GM12878 (cell line): ENCODE results near the gene TAS1R2. TPM values are rescaled to one million over a fixed set of nuclear protein-coding genes. Genes with fewer than 3 reads are reported as not detected.

Experiments
- CHD2 ChIP-seq: IDR thresholded peaks from 2 replicates; pipeline ENCODE4 v1.6.1; 2011; ENCODE audit warnings: low read depth, low read length, improper control_type of control experiment, borderline replicate concordance
- FOS ChIP-seq: IDR thresholded peaks from 3 replicates; pipeline ENCODE4 v1.6.1; 2011; ENCODE audit warnings: borderline replicate concordance; ENCODE audit not compliant: insufficient read length; ENCODE audit errors: extremely low read depth
- SIN3A ChIP-seq: IDR thresholded peaks from 2 replicates; pipeline ENCODE4 v1.6.1; 2012; ENCODE audit warnings: low read depth, low read length, improper control_type of control experiment
- ZNF207 ChIP-seq: fragments of 450-650 bp; IDR thresholded peaks from 2 replicates; pipeline ENCODE4 v1.6.1; 2014; ENCODE audit warnings: antibody characterized with exemption, mild to moderate bottlenecking, borderline replicate concordance
- polyA plus RNA-seq, 11 experiments: library from polyadenylated mRNA; depleted of rRNA in 4 of 11; unstranded in 6 of 11; stranded (reverse) in 5 of 11; fragments of >200 nt; fragmentation: Nextera tagmentation in 4 of 11; fragmentation: Illumina TruSeq in 1 of 11; extraction: Ambion mirVana in 4 of 11; extraction: Trizol in 1 of 11; gene quantifications; 1 replicate in 1 of 11; 2 replicates in 10 of 11; pipeline versions ENCODE4 v1.2.1 to v1.2.3, GENCODE V29; 2011 to 2016; ENCODE audit warnings: inconsistent platforms in 2 of 11, missing spikeins in 2 of 11, low read depth in 1 of 11
- total RNA-seq, 4 experiments: library from RNA; depleted of rRNA in 3 of 4; stranded (reverse); fragments of >200 nt in 3 of 4; fragmentation: Illumina TruSeq in 1 of 4; extraction: Trizol in 1 of 4; gene quantifications; 2 replicates each; pipeline versions ENCODE4 v1.2.1 to v1.2.3, GENCODE V29; 2013 to 2021
- TF ChIP-seq, protein P1 (sequence below): fragments of 450-650 bp; IDR thresholded peaks from 2 replicates; pipeline ENCODE4 v1.6.1; 2016; ENCODE audit warnings: mild to moderate bottlenecking
- TF ChIP-seq, protein P2 (sequence below): IDR thresholded peaks from 2 replicates; pipeline ENCODE4 v1.6.1; 2012; ENCODE audit warnings: improper control_type of control experiment, low read depth, low read length; ENCODE audit not compliant: insufficient replicate concordance
- TF ChIP-seq, protein P3 (sequence below): fragments of 450-650 bp; formaldehyde crosslinking; IDR thresholded peaks from 2 replicates; pipeline ENCODE4 v1.4.0; 2020; ENCODE audit warnings: mild to moderate bottlenecking, moderate library complexity

TAS1R2 gene
- total and polyA plus RNA-seq, 10 of the 15 experiments (the other 5 are each of a cell fraction or from before 2014, with no cell fraction given): not detected

DNA sequence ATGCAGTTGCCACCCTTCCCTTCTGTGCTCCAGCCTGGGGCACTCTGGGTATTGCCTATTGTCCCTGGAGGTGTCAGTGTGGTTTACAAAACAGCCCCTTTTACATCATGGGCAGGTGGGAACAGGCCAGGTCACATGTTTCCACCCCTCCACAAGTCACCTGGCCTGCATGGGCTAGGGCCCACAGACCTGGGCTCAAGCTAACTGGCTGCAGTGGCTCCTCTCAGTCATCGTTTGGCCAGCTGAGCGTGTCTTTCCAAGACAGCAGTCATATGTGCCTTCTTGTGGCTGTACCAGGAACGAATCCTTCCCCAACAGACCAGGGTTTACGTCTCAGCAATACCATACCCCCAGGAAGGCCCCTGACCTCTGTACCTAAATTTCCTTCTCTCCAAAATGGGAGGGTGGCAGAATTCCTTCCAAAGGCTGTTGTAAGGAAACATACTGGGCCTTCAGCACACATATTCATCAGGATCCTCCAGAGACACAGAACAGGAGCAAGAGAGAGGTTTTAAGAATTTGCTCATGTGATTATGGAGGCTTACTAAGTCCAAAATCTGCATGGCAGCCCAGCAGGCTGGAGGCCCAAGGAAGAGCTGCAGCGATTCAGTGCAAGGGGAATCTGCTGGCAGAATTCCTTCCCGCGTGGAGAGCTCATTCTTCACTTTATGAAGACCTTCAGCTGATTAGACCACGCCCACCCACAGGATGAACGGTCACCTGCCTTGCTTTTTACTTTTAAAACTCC is 10.6 kb upstream of the TAS1R2 start (continued):
- TF ChIP-seq, protein P1, sequence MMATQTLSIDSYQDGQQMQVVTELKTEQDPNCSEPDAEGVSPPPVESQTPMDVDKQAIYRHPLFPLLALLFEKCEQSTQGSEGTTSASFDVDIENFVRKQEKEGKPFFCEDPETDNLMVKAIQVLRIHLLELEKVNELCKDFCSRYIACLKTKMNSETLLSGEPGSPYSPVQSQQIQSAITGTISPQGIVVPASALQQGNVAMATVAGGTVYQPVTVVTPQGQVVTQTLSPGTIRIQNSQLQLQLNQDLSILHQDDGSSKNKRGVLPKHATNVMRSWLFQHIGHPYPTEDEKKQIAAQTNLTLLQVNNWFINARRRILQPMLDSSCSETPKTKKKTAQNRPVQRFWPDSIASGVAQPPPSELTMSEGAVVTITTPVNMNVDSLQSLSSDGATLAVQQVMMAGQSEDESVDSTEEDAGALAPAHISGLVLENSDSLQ: no peak
- TF ChIP-seq, protein P2, sequence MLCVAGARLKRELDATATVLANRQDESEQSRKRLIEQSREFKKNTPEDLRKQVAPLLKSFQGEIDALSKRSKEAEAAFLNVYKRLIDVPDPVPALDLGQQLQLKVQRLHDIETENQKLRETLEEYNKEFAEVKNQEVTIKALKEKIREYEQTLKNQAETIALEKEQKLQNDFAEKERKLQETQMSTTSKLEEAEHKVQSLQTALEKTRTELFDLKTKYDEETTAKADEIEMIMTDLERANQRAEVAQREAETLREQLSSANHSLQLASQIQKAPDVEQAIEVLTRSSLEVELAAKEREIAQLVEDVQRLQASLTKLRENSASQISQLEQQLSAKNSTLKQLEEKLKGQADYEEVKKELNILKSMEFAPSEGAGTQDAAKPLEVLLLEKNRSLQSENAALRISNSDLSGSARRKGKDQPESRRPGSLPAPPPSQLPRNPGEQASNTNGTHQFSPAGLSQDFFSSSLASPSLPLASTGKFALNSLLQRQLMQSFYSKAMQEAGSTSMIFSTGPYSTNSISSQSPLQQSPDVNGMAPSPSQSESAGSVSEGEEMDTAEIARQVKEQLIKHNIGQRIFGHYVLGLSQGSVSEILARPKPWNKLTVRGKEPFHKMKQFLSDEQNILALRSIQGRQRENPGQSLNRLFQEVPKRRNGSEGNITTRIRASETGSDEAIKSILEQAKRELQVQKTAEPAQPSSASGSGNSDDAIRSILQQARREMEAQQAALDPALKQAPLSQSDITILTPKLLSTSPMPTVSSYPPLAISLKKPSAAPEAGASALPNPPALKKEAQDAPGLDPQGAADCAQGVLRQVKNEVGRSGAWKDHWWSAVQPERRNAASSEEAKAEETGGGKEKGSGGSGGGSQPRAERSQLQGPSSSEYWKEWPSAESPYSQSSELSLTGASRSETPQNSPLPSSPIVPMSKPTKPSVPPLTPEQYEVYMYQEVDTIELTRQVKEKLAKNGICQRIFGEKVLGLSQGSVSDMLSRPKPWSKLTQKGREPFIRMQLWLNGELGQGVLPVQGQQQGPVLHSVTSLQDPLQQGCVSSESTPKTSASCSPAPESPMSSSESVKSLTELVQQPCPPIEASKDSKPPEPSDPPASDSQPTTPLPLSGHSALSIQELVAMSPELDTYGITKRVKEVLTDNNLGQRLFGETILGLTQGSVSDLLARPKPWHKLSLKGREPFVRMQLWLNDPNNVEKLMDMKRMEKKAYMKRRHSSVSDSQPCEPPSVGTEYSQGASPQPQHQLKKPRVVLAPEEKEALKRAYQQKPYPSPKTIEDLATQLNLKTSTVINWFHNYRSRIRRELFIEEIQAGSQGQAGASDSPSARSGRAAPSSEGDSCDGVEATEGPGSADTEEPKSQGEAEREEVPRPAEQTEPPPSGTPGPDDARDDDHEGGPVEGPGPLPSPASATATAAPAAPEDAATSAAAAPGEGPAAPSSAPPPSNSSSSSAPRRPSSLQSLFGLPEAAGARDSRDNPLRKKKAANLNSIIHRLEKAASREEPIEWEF: no peak
- no peak for TF ChIP-seq SIN3A
- TF ChIP-seq CHD2: no peak
- TF ChIP-seq, protein P3, sequence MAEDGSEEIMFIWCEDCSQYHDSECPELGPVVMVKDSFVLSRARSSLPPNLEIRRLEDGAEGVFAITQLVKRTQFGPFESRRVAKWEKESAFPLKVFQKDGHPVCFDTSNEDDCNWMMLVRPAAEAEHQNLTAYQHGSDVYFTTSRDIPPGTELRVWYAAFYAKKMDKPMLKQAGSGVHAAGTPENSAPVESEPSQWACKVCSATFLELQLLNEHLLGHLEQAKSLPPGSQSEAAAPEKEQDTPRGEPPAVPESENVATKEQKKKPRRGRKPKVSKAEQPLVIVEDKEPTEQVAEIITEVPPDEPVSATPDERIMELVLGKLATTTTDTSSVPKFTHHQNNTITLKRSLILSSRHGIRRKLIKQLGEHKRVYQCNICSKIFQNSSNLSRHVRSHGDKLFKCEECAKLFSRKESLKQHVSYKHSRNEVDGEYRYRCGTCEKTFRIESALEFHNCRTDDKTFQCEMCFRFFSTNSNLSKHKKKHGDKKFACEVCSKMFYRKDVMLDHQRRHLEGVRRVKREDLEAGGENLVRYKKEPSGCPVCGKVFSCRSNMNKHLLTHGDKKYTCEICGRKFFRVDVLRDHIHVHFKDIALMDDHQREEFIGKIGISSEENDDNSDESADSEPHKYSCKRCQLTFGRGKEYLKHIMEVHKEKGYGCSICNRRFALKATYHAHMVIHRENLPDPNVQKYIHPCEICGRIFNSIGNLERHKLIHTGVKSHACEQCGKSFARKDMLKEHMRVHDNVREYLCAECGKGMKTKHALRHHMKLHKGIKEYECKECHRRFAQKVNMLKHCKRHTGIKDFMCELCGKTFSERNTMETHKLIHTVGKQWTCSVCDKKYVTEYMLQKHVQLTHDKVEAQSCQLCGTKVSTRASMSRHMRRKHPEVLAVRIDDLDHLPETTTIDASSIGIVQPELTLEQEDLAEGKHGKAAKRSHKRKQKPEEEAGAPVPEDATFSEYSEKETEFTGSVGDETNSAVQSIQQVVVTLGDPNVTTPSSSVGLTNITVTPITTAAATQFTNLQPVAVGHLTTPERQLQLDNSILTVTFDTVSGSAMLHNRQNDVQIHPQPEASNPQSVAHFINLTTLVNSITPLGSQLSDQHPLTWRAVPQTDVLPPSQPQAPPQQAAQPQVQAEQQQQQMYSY (CRISPR knock-in tag): no peak
- TF ChIP-seq ZNF207: no peak
- TF ChIP-seq FOS: no peak
